HS-5 (cell line): Measurements from ENCODE around the gene IL20RB.

Experiments
- DNase-seq: peaks from one replicate; pipeline ENCODE4 v3.0.0-alpha.2; 2012; ENCODE audit warnings: low read depth

IL20RB gene

GRCh38 chr3:137039570-137039969, 81.8 kb downstream of the IL20RB start:
- no peak for DNase-seq

- DNase-seq = no peak
These were observed 83.5 kb downstream of the IL20RB start for GRCh38 chr3:137041251-137041650.

DNA sequence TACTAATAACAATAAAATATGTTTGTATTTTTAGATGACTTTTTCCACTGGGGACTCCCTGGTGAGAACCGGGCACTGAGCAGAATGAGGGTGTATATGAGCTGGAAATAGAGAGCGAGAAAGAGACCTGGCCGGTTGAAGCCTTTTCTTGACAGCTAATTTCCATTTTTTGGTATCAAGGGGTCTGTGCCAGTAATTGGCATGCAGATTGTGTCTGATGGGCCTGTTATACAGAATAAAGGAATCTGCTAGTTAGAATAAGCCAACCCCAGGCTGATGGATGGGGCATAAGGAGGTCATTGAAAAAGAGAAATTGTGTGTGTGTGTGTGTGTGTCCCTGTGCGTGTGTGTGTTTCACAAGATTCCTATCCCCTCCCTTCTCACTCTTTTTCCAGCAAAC, 83.9 kb downstream of the IL20RB start:
- DNase-seq = no peak

DNA sequence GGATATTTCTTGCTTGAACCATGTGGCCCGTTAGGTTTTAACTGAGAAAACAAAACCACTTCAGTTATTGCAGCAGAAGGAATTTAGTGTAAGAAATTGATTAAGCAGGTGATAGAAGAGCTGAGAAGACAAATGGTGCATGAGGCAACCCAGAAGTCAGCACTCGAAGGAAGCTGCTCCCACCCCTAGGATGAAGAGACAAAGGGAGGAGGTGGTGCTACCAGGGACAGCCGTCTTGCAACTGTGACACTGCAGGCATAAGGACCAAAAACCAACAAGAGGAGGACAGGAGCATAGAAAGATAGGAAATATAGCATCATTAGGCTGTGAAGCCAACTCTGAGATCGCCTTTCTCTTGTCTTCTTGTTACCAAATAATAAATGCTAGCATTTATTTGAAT, 89.0 kb downstream of the IL20RB start:
- DNase-seq = no peak

- DNase-seq = no peak
These were observed 89.5 kb downstream of the IL20RB start for GRCh38 chr3:137047240-137047639.

GRCh38 chr3:137050281-137050680, 92.5 kb downstream of the IL20RB start:
- DNase-seq = no peak

DNA sequence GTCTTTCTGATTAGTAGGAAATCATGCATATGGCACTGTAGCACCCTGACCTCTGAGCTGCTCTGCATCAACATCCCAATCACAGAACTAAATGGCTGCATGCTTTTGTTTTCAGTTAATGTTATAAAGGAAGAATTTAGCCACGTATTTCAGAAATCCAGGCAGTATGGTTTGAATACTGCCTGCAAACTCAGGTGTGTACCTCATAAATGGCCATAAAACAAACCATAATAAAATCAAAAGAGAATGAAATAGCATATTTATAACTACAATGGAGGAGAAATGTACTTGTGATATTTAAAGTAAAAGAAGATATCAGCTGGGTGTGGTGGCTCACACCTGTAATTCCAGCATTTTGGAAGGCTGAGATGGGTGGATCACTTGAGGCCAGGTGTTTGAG, 94.5 kb downstream of the IL20RB start:
- DNase-seq = no peak
